H7 (cell line): ENCODE data around the gene TBC1D22B. TPM values are rescaled to one million over a fixed set of nuclear protein-coding genes. Genes with fewer than 3 reads are reported as not detected.
A peak's percentile ranks its signal among the peaks of the same experiment; 100 is the strongest.

Source experiments
- DNase-seq: peaks from one replicate; pipeline ENCODE4 v3.0.0; 2012
- H3K27me3 ChIP-seq: 2 replicates; pipeline ENCODE4 v1.6.0; 2011; ENCODE audit warnings: mild to moderate bottlenecking, low read length; ENCODE audit not compliant: control insufficient read depth, insufficient read depth
- H3K36me3 ChIP-seq: replicated peaks from 2 replicates; pipeline ENCODE4 v1.5.1; 2011; ENCODE audit warnings: low read length; ENCODE audit not compliant: control insufficient read depth, insufficient read depth
- H3K4me3 ChIP-seq: 2 replicates; pipeline ENCODE4 v1.5.1; 2011; ENCODE audit warnings: low read depth, mild to moderate bottlenecking, control low read depth, low read length, moderate library complexity; ENCODE audit not compliant: insufficient read depth
- total RNA-seq: library from RNA; depleted of rRNA; stranded (reverse); fragments of >200 nt; shearing (Covaris generic); gene quantifications from 2 replicates; pipeline ENCODE4 v1.2.3, GENCODE V29; 2014; rRNA removed

TBC1D22B gene
- total RNA-seq, 1 experiment from 2014 or later: 14.5 TPM

GRCh38 chr6:37373822-37374471 lies 116.4 kb downstream of the TBC1D22B start:
- Histone ChIP-seq H3K4me3 (no peak overlapping the region), H3K27me3 (no peaks in the 10 kb centered on the region), H3K36me3 (peaks cover 17% of the 10 kb centered on the region)
- DNase-seq: no peak

- peaks cover 10% of the 10 kb centered on the region for H3K36me3 ChIP-seq
- H3K4me3 ChIP-seq: no peak overlapping the region
- H3K27me3 ChIP-seq: no peaks in the 10 kb centered on the region
- DNase-seq: no peak
These were observed 117.8 kb downstream of the TBC1D22B start for GRCh38 chr6:37375376-37375775.

GRCh38 chr6:37376078-37376743 lies 118.6 kb downstream of the TBC1D22B start:
- Histone ChIP-seq H3K27me3 (no peaks in the 10 kb centered on the region), H3K4me3 (no peak overlapping the region), H3K36me3 (peaks cover 6% of the 10 kb centered on the region)
- DNase-seq: no peak

- Histone ChIP-seq H3K4me3 (no peak overlapping the region), H3K36me3 (peaks cover 13% of the 10 kb centered on the region), H3K27me3 (no peaks in the 10 kb centered on the region)
- DNase-seq: peak; percentile 70
These were observed 124.0 kb downstream of the TBC1D22B start for GRCh38 chr6:37381579-37381978.

Other genes with a start within 250 kb of the TBC1D22B start
- 89.7 and 93.6 TPM in 2 replicates for gene PIM1, start 87.6 kb upstream of the TBC1D22B start, total RNA-seq
- gene TMEM217, start 372 bp downstream of the TBC1D22B start, total RNA-seq: 0.14 TPM in 1 of 2 replicates, not detected in the other
- gene RNF8, start 96.2 kb downstream of the TBC1D22B start, total RNA-seq: 32.2 and 39.6 TPM in 2 replicates
- gene CMTR1, start 175.4 kb downstream of the TBC1D22B start, total RNA-seq: 37.5 and 42.3 TPM in 2 replicates
- gene CCDC167, start 242.1 kb downstream of the TBC1D22B start, total RNA-seq: 29.5 and 52.4 TPM in 2 replicates